Erythroblast (primary cell): ENCODE data around the gene ZBTB7A.

ENCODE experiments used
- GATA1 ChIP-seq: IDR thresholded peaks from 2 replicates; pipeline ENCODE4 v1.6.1; 2011; ENCODE audit warnings: low read depth, mild to moderate bottlenecking, control low read depth, low read length, moderate library complexity
- POLR2A ChIP-seq: IDR thresholded peaks from 2 replicates; pipeline ENCODE4 v1.6.1; 2011; ENCODE audit warnings: mild to moderate bottlenecking, low read length

DNA sequence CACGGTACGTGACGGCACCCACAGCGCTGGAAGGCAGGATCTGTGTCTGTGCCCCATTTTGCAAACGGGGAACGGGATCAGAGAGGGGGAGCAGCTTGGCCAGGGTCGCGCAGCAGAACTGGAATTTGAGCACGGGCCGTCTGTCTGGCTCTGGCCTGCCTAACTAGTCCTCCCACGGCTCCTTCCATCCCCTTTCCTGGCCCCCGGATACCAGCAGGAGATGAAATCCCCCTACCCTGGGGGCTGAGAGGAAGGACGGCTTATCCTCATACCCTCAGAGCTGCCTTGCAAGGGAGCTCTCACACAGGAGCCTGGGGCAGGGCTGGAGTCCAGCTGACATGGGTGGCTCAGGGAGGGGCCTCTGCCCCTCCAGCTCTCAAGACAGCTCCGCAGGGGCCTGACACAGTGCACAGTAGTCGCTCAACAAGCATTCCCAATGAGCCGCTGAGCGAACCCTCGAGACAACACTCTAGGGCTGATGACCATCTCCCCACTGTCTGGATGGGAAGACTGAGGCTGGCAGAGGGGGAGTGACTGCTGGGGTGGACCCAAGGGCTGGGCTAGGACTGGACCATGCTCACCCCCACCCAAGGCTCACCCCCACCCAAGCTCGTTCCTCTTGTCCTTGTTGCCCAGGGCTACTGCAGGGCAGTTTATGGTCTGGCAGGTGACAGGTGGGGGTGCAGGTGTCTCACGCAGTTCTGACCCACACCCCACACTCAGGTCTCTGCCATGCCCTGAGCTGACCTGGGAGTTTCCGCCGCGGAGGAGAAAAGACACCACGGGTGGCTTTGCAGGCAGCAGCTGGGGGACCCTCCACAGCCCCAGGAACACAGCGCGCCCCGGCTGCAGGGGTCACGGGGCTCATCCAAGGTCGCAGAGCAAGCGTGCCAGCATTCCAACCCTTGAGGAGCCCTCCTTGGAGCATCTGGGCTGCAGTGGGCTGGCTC is 4.0 kb downstream of the ZBTB7A start:
- TF ChIP-seq POLR2A: no peak
- no peak for TF ChIP-seq GATA1
